Left lung (tissue), 10 donors: ENCODE results near the gene TBL1X. TPM values are rescaled to one million over a fixed set of nuclear protein-coding genes. Genes with fewer than 3 reads are reported as not detected.
"Not testable (repeated sequence)": the region's sequence is repeated elsewhere in the genome, so short reads cannot be mapped to it uniquely, and the experiment has no call there.

ENCODE experiments used
- ATAC-seq: fragments of 200-7000 bp; cut with Tn5 transposase; one replicate; pipeline ENCODE4 v1.9.1; 2020; ENCODE audit warnings: moderate library complexity
- DNase-seq, 4 donors: peaks; one replicate each; pipeline ENCODE4 v3.0.0-alpha.2; 2013 to 2020
- H3K27ac ChIP-seq, 2 donors: fragments of 200-600 bp; sonication (generic) in 1 of 2; one replicate each; pipeline versions ENCODE4 v1.5.0 to v1.8.0; 2020 to 2021
- H3K27me3 ChIP-seq, 2 donors: fragments of 200-600 bp; sonication (generic) in 1 of 2; one replicate each; pipeline versions ENCODE4 v1.5.0 to v1.8.0; 2020 to 2021
- H3K36me3 ChIP-seq, 2 donors: fragments of 200-600 bp; sonication (generic) in 1 of 2; one replicate each; pipeline versions ENCODE4 v1.5.0 to v1.8.0; 2020 to 2021
- H3K4me1 ChIP-seq, 2 donors: fragments of 200-600 bp; one replicate each; pipeline ENCODE4 v1.8.0; 2021
- H3K4me3 ChIP-seq, 2 donors: fragments of 200-600 bp; sonication (generic) in 1 of 2; one replicate each; pipeline versions ENCODE4 v1.5.0 to v1.8.0; 2020 to 2021; ENCODE audit warnings: mild to moderate bottlenecking in 1 of 2
- H3K9me3 ChIP-seq, 2 donors: fragments of 200-600 bp; sonication (generic) in 1 of 2; one replicate each; pipeline versions ENCODE4 v1.5.0 to v1.8.0; 2020 to 2021
- CTCF ChIP-seq, 2 donors: fragments of 200-600 bp; sonication (generic) in 1 of 2; IDR thresholded peaks; one replicate each; pipeline versions ENCODE4 v1.5.0 to v1.8.0; 2021; ENCODE audit warnings: antibody characterized with exemption in 2 of 2
- intact Hi-C, 2 donors: fragments of 100-400 bp; cut with DNase I; formaldehyde crosslinking; loops; one replicate each; pipeline versions ENCODE4 v1.11.2 to v1.14.2; 2022
- polyA plus RNA-seq, 6 donors: library from polyadenylated mRNA; unstranded; fragments of 120-200 nt; gene quantifications; one replicate each; pipeline ENCODE4 v1.2.1, GENCODE V29; 2013; ENCODE audit not compliant: insufficient read length in 6 of 6
- total RNA-seq, 2 donors: library from RNA; stranded (reverse); fragmentation: NEBNext Ultra II Directional; extraction: Animal tissue kit (Norgen Biotek cat#: 25700); gene quantifications; one replicate each; pipeline ENCODE4 v1.2.1, GENCODE V29; 2021
- donor health status: DM: no; HTN: yes; CAD: no.
- donor health status: DM: no; HTN: no; CAD: no.

TBL1X gene
- total and polyA plus RNA-seq, 8 donors = 13.4 to 24.6 (median 21.6) TPM

- Histone ChIP-seq H3K4me3 (no peak overlapping the region), H3K36me3 (no peaks in the 10 kb centered on the region), H3K9me3 (no peaks in the 10 kb centered on the region), H3K4me1 (no peaks in the 10 kb centered on the region), H3K27me3 (no peaks in the 10 kb centered on the region), H3K27ac (no peak overlapping the region)
- no peak for TF ChIP-seq CTCF (IDR thresholded peaks at IDR 0.05)
- intact Hi-C loops = no loop called here
- ATAC-seq (no peak), DNase-seq (no peak)
Measured at GRCh38 chrX:9434051-9434550, 30.8 kb upstream of the TBL1X start.

GRCh38 chrX:9435086-9435485 lies 29.8 kb upstream of the TBL1X start:
- H3K36me3 ChIP-seq, ATAC-seq, intact Hi-C loops, H3K4me3 ChIP-seq, H3K4me1 ChIP-seq, H3K9me3 ChIP-seq, H3K27ac ChIP-seq, DNase-seq, H3K27me3 ChIP-seq: not testable (repeated sequence)

GRCh38 chrX:9436812-9437211 lies 28.0 kb upstream of the TBL1X start:
- no peak for TF ChIP-seq CTCF (IDR thresholded peaks at IDR 0.05)
- peaks cover 0 to 4% of the 10 kb centered on the region in 2 donors for H3K4me1 ChIP-seq
- H3K4me3 ChIP-seq = no peak overlapping the region
- DNase-seq (no peak), ATAC-seq (no peak)
- no peaks in the 10 kb centered on the region for H3K27me3 ChIP-seq
- H3K9me3 ChIP-seq = no peaks in the 10 kb centered on the region
- intact Hi-C loops = no loop called here
- no peak overlapping the region for H3K27ac ChIP-seq
- no peaks in the 10 kb centered on the region for H3K36me3 ChIP-seq

GRCh38 chrX:9438933-9439494 lies 25.8 kb upstream of the TBL1X start:
- Histone ChIP-seq H3K4me3 (no peak overlapping the region), H3K27me3 (no peaks in the 10 kb centered on the region), H3K36me3 (no peaks in the 10 kb centered on the region), H3K4me1 (peaks cover 0 to 4% of the 10 kb centered on the region in 2 donors), H3K9me3 (no peaks in the 10 kb centered on the region), H3K27ac (no peak overlapping the region)
- DNase-seq (no peak), ATAC-seq (no peak)
- no peak for TF ChIP-seq CTCF (IDR thresholded peaks at IDR 0.05)
- intact Hi-C loops = no loop called here

GRCh38 chrX:9440116-9440844 lies 24.6 kb upstream of the TBL1X start:
- no peaks in the 10 kb centered on the region for H3K27me3 ChIP-seq
- TF ChIP-seq CTCF (IDR thresholded peaks at IDR 0.05) = no peak
- no peaks in the 10 kb centered on the region for H3K9me3 ChIP-seq
- no peak overlapping the region for H3K27ac ChIP-seq
- intact Hi-C loops = no loop called here
- ATAC-seq (no peak), DNase-seq (no peak)
- H3K36me3 ChIP-seq = no peaks in the 10 kb centered on the region
- H3K4me3 ChIP-seq = no peak overlapping the region
- H3K4me1 ChIP-seq = peaks cover 0 to 4% of the 10 kb centered on the region in 2 donors
